C4-2B (cell line): Measurements from ENCODE around the gene ZBTB22.
"Not testable (repeated sequence)": the region's sequence is repeated elsewhere in the genome, so short reads cannot be mapped to it uniquely, and the experiment has no call there.

Experiments used
- CTCF ChIP-seq: fragments of 450-650 bp; conservative IDR thresholded peaks from 2 replicates; pipeline ENCODE4 v1.5.1; 2017; ENCODE audit warnings: mild to moderate bottlenecking
- ZFX ChIP-seq: fragments of 450-650 bp; IDR thresholded peaks from 2 replicates; pipeline ENCODE4 v1.6.1; 2017

- TF ChIP-seq CTCF, ZFX: not testable (repeated sequence)
These were observed 45.9 kb upstream of the ZBTB22 start for GRCh38 chr6:33363486-33363885.
